ENCODE data around the gene DIPK1B.
"Not testable (repeated sequence)": the region's sequence is repeated elsewhere in the genome, so short reads cannot be mapped to it uniquely, and the experiment has no call there.

The DIPK1B gene

DNA sequence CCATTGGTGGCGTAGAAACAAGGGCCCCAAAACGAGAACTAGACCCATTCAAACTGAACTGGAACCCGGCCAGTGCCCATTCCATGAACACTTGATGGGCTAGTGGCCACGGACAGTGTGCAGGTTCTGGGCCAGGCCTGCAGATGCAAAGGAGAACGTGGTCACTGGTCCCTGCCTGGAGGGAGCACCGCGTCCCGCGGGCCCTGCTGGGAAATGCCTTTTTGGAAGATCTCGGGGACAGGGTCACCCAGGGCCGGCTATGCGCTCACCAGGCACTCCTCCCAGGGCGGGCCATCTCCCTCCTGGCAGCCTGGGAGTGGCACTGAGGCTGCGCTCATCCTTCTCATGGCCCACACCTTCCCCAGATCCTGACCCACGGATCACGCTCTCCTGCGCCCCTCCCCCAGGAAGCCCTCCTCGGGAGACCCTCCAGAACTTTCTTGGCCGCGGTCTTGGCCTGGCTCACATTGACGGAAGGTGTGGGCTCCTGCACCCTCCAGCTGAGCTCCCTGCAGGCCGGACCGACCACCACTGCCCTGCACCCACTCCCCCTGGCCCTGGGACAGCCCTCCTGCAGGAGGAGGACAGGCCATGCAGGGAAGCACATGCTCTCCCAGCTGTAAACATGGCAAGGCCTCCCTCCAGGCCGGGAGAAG is 2.8 kb upstream of the DIPK1B start:
- no peak overlapping the region for H3K4me3 ChIP-seq (ENCODE audit: insufficient read depth, low read depth, low read length, poor library complexity, severe bottlenecking)

DNA sequence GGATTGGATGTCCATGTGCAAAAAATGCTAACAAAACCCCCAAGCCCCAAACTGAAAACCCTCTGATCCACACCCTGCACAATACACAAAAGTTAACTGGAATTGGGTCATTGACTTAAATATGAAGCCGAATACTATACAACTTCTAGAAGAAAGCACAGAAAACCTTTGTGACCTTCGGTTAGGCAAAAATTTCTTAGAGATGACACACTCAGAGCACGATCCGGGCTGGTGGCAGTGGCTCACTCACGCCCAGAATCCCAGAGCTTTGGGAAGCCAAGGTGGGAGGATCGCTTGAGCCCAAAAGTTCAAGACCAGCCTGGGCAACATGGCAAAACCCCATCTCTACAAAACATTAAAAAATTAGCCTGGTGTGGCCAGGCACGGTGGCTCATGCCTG is 1.8 kb upstream of the DIPK1B start:
- no peak overlapping the region for H3K27ac ChIP-seq (ENCODE audit: insufficient read depth, low read length, poor library complexity, severe bottlenecking)
- H3K9me3 ChIP-seq (ENCODE audit: control insufficient read depth, low read length), result no peaks in the 10 kb centered on the region
- H3K4me1 ChIP-seq (ENCODE audit: control insufficient read depth, insufficient read depth, low read length, poor library complexity, severe bottlenecking), result peaks cover 13% of the 10 kb centered on the region
- DNase-seq, result no peak
- no peaks in the 10 kb centered on the region for H3K36me3 ChIP-seq (ENCODE audit: control insufficient read depth, insufficient read depth, low read length)
- peaks cover 28% of the 10 kb centered on the region for H3K27me3 ChIP-seq (replicated peaks; ENCODE audit: control insufficient read depth, insufficient read depth, low read length, poor library complexity, severe bottlenecking)
- H3K4me3 ChIP-seq (ENCODE audit: insufficient read depth, low read depth, low read length, poor library complexity, severe bottlenecking), result no peak overlapping the region

More for the DNA sequence above, 2.8 kb upstream of the DIPK1B start:
- no peaks in the 10 kb centered on the region for H3K9me3 ChIP-seq (ENCODE audit: control insufficient read depth, low read length)
- H3K27ac ChIP-seq (ENCODE audit: insufficient read depth, low read length, poor library complexity, severe bottlenecking), result no peak overlapping the region
- peaks cover 13% of the 10 kb centered on the region for H3K4me1 ChIP-seq (ENCODE audit: control insufficient read depth, insufficient read depth, low read length, poor library complexity, severe bottlenecking)
- peaks cover 28% of the 10 kb centered on the region for H3K27me3 ChIP-seq (replicated peaks; ENCODE audit: control insufficient read depth, insufficient read depth, low read length, poor library complexity, severe bottlenecking)
- no peaks in the 10 kb centered on the region for H3K36me3 ChIP-seq (ENCODE audit: control insufficient read depth, insufficient read depth, low read length)
- DNase-seq, result no peak

DNA sequence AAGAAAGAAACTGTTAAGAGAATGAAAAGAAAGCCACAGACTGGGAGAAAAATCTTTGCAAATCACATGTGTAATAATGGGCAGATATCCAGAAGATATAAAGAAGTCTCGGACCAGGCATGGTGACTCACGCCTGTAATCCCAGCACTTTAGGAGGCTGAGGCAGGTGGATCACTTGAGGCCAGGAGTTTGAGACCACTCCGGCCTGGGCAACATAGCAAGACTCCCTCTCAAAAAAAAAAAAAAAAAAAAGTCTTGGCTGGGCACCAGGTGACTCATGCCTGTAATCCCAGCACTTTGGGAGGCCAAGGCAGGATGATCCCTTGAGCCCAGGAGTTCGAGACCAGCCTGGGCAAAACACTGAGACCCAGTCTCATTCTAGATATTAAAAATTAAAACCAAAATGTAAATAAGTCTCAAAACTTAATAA is 1.1 kb upstream of the DIPK1B start:
- peaks cover 13% of the 10 kb centered on the region for H3K4me1 ChIP-seq (ENCODE audit: control insufficient read depth, insufficient read depth, low read length, poor library complexity, severe bottlenecking)
- H3K4me3 ChIP-seq (ENCODE audit: insufficient read depth, low read depth, low read length, poor library complexity, severe bottlenecking); H3K9me3 ChIP-seq (ENCODE audit: control insufficient read depth, low read length); DNase-seq; H3K27ac ChIP-seq (ENCODE audit: insufficient read depth, low read length, poor library complexity, severe bottlenecking); H3K36me3 ChIP-seq (ENCODE audit: control insufficient read depth, insufficient read depth, low read length): not testable (repeated sequence)
- H3K27me3 ChIP-seq (replicated peaks; ENCODE audit: control insufficient read depth, insufficient read depth, low read length, poor library complexity, severe bottlenecking), result peaks cover 28% of the 10 kb centered on the region

DNA sequence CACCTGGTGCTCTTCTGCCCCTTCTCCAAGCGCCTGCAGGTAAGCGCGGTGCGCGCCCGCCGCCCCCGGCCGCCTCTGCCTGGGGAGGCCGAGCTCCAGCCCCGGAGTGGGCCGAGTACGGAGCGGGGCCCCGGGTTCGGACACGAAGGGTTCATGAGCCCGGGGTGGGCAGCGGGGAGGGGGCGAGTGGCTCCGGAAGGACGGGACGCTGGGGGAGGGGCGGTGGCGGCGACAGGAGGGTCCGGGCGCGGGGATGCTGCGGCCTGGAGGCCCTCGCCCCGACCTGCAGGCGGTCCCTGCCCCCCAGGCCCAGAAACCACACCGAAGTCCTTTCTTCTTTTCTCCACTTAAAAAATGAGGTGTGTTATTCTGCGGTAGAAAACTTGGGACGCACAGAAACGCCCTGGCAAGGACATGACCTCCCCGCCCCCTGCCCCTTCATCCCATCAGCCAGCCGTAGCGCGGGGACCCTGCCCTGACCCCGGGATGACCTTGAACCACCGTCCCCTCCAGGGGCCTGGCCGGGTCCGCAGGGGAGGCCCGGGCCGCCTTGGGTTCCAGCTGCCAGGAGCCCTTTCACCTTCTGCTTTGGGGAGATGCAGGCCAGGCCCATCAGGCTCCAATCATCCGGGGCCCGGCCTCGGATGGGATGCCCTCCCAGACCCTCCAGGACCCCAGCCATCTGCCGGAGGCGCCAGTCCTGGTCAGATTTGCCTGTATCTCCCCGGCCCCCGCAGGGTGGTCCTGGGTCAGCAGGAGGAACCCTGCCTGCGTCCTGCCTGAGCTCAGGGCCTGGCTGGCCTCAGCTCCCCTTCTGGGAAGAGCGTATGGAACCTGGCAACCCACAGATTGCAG is 545 bp downstream of the DIPK1B start:
- no peak for DNase-seq
- Histone ChIP-seq H3K27ac (ENCODE audit: insufficient read depth, low read length, poor library complexity, severe bottlenecking) (no peak overlapping the region), H3K4me1 (ENCODE audit: control insufficient read depth, insufficient read depth, low read length, poor library complexity, severe bottlenecking) (peaks cover 13% of the 10 kb centered on the region), H3K9me3 (ENCODE audit: control insufficient read depth, low read length) (no peaks in the 10 kb centered on the region), H3K36me3 (ENCODE audit: control insufficient read depth, insufficient read depth, low read length) (no peaks in the 10 kb centered on the region), H3K4me3 (ENCODE audit: insufficient read depth, low read depth, low read length, poor library complexity, severe bottlenecking) (no peak overlapping the region), H3K27me3 (replicated peaks; ENCODE audit: control insufficient read depth, insufficient read depth, low read length, poor library complexity, severe bottlenecking) (peaks cover 28% of the 10 kb centered on the region)

DNA sequence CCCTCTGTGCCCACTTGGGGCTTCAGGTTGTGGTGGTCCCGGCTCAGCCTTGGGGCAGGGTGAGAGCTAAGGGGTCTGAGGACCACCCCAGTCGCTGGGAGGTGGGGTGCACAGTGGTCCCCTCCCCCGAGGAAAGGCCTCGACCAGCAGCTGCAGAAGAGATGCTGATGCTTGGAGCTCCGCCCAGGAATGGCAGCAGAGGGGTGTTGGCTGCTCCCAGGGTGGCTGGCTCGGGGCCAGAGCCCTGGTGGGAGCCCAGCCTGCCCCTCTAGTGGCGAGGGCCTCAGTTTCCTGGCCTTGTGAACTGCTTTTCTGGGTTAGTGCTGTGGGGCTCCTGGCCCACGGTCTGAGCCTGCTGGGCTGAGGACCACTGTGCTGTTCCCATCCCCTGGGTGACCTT is 1.2 kb downstream of the DIPK1B start:
- DNase-seq, result no peak
- Histone ChIP-seq H3K27ac (ENCODE audit: insufficient read depth, low read length, poor library complexity, severe bottlenecking) (no peak overlapping the region), H3K4me1 (ENCODE audit: control insufficient read depth, insufficient read depth, low read length, poor library complexity, severe bottlenecking) (peaks cover 13% of the 10 kb centered on the region), H3K36me3 (ENCODE audit: control insufficient read depth, insufficient read depth, low read length) (no peaks in the 10 kb centered on the region), H3K27me3 (replicated peaks; ENCODE audit: control insufficient read depth, insufficient read depth, low read length, poor library complexity, severe bottlenecking) (peaks cover 28% of the 10 kb centered on the region), H3K9me3 (ENCODE audit: control insufficient read depth, low read length) (no peaks in the 10 kb centered on the region), H3K4me3 (ENCODE audit: insufficient read depth, low read depth, low read length, poor library complexity, severe bottlenecking) (no peak overlapping the region)

DNA sequence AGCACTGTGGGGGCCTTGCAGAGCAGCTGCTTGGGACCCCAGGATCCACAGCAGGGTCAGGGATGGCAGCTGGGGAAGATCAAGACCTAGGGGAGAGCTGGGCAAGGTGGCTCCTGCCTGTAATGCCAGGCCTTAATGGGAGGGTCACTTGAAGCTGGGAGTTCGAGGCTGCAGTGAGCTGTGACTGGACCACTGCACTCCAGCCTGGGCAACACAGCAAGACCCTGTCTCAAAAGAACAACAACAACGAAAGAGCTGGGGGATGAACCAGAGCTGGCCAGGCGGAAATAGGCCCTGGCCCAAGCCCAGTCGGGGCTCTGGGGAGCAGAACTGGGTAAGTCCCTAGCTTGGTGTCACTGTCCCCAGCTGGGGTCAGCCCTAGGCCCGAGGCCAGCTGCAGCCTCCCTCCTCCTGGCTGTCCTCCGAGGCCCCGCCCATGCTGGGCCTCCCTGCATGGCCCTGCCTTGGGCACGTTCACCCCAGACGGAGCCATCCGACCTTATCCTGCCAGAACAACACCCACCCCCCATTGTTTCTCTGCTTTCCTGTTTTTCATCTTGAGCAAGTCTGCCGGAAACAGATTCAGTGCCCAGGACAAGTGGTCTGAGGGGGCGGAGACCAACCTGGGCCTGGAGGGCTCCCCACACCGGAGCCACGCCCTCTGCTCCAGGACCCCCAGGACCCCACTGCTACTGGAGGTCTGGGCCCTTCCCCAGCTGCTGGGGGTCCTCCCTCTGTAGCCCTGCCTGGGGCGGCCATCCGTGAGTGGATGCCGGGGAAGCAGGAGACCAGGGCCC is 1.9 kb downstream of the DIPK1B start:
- no peak for DNase-seq
- no peak overlapping the region for H3K4me3 ChIP-seq (ENCODE audit: insufficient read depth, low read depth, low read length, poor library complexity, severe bottlenecking)
- no peaks in the 10 kb centered on the region for H3K9me3 ChIP-seq (ENCODE audit: control insufficient read depth, low read length)
- no peak overlapping the region for H3K27ac ChIP-seq (ENCODE audit: insufficient read depth, low read length, poor library complexity, severe bottlenecking)
- no peaks in the 10 kb centered on the region for H3K36me3 ChIP-seq (ENCODE audit: control insufficient read depth, insufficient read depth, low read length)
- peaks cover 28% of the 10 kb centered on the region for H3K27me3 ChIP-seq (replicated peaks; ENCODE audit: control insufficient read depth, insufficient read depth, low read length, poor library complexity, severe bottlenecking)
- peaks cover 13% of the 10 kb centered on the region for H3K4me1 ChIP-seq (ENCODE audit: control insufficient read depth, insufficient read depth, low read length, poor library complexity, severe bottlenecking)

DNA sequence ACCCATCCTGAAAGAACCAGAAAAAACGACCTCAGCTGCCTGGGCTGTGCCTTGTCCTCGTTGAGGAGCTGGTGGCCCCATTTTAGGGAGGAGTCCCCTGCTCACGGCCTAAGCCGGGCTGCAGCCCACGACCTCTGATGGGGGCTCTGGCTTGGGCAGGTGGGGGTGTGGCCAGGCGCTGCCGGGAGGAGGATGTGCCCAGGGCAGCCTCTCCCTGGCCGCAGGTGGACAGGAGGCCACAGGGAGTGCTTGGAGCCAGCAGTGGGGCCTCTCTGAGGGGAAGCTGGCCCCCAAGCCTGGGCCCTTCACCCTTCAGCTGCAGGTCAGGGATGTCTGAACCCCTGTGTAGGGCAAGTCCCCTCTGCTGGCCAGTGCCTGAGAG is 2.5 kb downstream of the DIPK1B start:
- Histone ChIP-seq H3K36me3 (ENCODE audit: control insufficient read depth, insufficient read depth, low read length) (no peaks in the 10 kb centered on the region), H3K9me3 (ENCODE audit: control insufficient read depth, low read length) (no peaks in the 10 kb centered on the region), H3K27me3 (replicated peaks; ENCODE audit: control insufficient read depth, insufficient read depth, low read length, poor library complexity, severe bottlenecking) (peaks cover 28% of the 10 kb centered on the region), H3K4me1 (ENCODE audit: control insufficient read depth, insufficient read depth, low read length, poor library complexity, severe bottlenecking) (peaks cover 13% of the 10 kb centered on the region), H3K4me3 (ENCODE audit: insufficient read depth, low read depth, low read length, poor library complexity, severe bottlenecking) (no peak overlapping the region), H3K27ac (ENCODE audit: insufficient read depth, low read length, poor library complexity, severe bottlenecking) (no peak overlapping the region)
- no peak for DNase-seq

DNA sequence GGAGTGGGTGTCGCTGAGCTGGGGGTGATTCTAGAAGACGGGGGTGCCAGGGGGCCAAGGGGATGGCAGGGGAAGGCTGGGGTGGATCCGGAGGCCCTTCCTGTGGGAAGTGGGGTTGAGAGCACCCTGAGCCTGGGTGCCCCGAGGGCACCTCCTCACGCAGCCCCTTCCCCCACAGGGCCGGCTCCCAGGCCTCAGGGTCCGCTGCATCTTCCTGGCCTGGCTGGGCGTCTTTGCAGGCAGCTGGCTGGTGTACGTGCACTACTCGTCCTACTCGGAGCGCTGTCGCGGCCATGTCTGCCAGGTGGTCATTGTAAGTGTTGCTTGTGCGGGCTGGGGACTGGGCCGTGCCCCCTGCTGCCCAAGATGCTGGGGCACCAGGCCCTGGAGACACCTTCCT is 5.0 kb downstream of the DIPK1B start:
- no peak for DNase-seq
- Histone ChIP-seq H3K27ac (ENCODE audit: insufficient read depth, low read length, poor library complexity, severe bottlenecking) (no peak overlapping the region), H3K36me3 (ENCODE audit: control insufficient read depth, insufficient read depth, low read length) (peaks cover 5% of the 10 kb centered on the region), H3K4me3 (ENCODE audit: insufficient read depth, low read depth, low read length, poor library complexity, severe bottlenecking) (no peak overlapping the region), H3K27me3 (replicated peaks; ENCODE audit: control insufficient read depth, insufficient read depth, low read length, poor library complexity, severe bottlenecking) (peaks cover 17% of the 10 kb centered on the region), H3K4me1 (ENCODE audit: control insufficient read depth, insufficient read depth, low read length, poor library complexity, severe bottlenecking) (peaks cover 6% of the 10 kb centered on the region), H3K9me3 (ENCODE audit: control insufficient read depth, low read length) (no peaks in the 10 kb centered on the region)

DNA sequence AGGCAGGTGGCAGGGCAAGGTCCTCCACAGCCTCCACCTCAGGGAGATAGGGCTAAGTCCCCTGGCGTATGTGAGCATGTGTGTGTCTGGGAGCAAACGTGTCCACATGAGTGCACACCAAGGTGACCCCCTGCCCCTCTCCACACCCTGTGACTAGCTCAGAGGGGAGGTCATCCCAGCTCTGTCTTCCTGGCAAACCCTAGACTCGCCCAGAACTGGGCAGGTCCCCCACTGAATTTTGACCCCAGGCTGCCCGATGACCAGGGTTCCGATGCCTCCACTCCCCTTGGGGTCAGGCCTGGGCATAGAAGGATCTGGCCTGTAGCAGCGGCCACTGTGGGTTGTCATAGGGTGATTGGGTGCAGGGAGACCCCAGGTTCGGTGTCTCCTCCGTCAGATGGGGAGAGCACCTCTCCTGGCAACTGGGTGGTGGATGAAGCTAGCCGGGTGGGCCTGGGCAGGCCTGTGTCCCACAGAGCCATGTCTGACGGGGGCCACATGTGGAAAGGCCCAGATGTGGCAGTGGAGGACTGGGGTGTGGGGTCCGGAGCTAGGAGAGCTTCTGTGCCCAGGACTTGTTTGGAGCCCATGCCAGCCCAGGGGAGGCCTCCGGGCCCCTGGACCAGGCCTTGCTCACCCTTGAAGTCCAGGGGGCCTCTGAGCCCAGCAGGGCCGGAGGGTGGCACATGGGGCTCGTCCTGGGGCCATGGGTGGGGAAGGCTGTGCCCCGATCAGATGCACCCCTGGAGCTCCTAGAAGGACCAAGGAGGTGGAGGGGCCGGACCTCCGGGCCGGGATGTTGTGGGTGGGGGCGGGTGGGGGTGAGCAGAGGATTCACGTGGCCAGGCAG is 6.2 kb downstream of the DIPK1B start:
- Histone ChIP-seq H3K36me3 (ENCODE audit: control insufficient read depth, insufficient read depth, low read length) (peaks cover 13% of the 10 kb centered on the region), H3K27ac (ENCODE audit: insufficient read depth, low read length, poor library complexity, severe bottlenecking) (no peak overlapping the region), H3K4me3 (ENCODE audit: insufficient read depth, low read depth, low read length, poor library complexity, severe bottlenecking) (no peak overlapping the region), H3K27me3 (replicated peaks; ENCODE audit: control insufficient read depth, insufficient read depth, low read length, poor library complexity, severe bottlenecking) (peaks cover 6% of the 10 kb centered on the region), H3K9me3 (ENCODE audit: control insufficient read depth, low read length) (no peaks in the 10 kb centered on the region), H3K4me1 (ENCODE audit: control insufficient read depth, insufficient read depth, low read length, poor library complexity, severe bottlenecking) (no peaks in the 10 kb centered on the region)
- DNase-seq, result no peak
